ENCODE results near the gene TRAPPC10. TPM values are rescaled to one million over a fixed set of nuclear protein-coding genes. Genes with fewer than 3 reads are reported as not detected.
A peak's percentile ranks its signal among the peaks of the same experiment; 100 is the strongest.

The TRAPPC10 gene
- polyA plus RNA-seq (2013, experiment 1 of 2), result 11.6 TPM
- 12.2 TPM for polyA plus RNA-seq (2013, experiment 2 of 2)

GRCh38 chr21:44011579-44012473 lies at the start of gene TRAPPC10:
TSS of gene TRAPPC10 (plus strand) at chr21:44012309. CDS start at chr21:44012494, 185 bp downstream.
- H2BK120ac ChIP-seq (ENCODE audit: low read depth, low read length), result no peak within 1 kb of the TSS
- H3K27ac ChIP-seq (replicated peaks; ENCODE audit: low read length), result peak within 1 kb of the TSS; percentile 88
- H3K18ac ChIP-seq (ENCODE audit: low read length), result peak within 1 kb of the TSS; percentile 97
- peak within 1 kb of the TSS; percentile 92 to 99 for H3K4me3 ChIP-seq (ENCODE audit: low read length in 2 of 2)
- H2AK5ac ChIP-seq (ENCODE audit: low read depth, low read length), result peak within 1 kb of the TSS; percentile 86
- peak within 1 kb of the TSS; percentile 94 for H3K23ac ChIP-seq (ENCODE audit: low read depth, low read length, poor library complexity)
- no peaks in the 10 kb centered on the region for H3K9me3 ChIP-seq (replicated peaks in 1 of 2; ENCODE audit: control insufficient read depth in 2 of 2, insufficient read depth in 1 of 2, low read depth in 1 of 2, low read length in 2 of 2)
- no peak within 1 kb of the TSS for H3K4ac ChIP-seq (ENCODE audit: low read length)
- H2BK12ac ChIP-seq (ENCODE audit: low read length), result no peak within 1 kb of the TSS
- H3K4me2 ChIP-seq (ENCODE audit: insufficient read depth, low read length, poor library complexity, severe bottlenecking), result peak within 1 kb of the TSS; percentile 84
- DNase-seq (ENCODE audit: low spot score), result peak; percentile 84
- peak within 1 kb of the TSS; percentile 93 for H3K9ac ChIP-seq (ENCODE audit: low read depth, low read length, poor library complexity)
- no peaks in the 10 kb centered on the region for H3K79me1 ChIP-seq (ENCODE audit: low read depth, low read length)
- no peak within 1 kb of the TSS for H4K91ac ChIP-seq (ENCODE audit: low read depth, low read length, poor library complexity)
- peak within 1 kb of the TSS; percentile 57 for H4K8ac ChIP-seq (ENCODE audit: low read depth, low read length)
- H3K27me3 ChIP-seq (ENCODE audit: control insufficient read depth in 3 of 3, insufficient read depth in 3 of 3, low read depth in 1 of 3, low read length in 3 of 3), result no peaks in the 10 kb centered on the region
- WGBS, 2 donors (ENCODE audit: extremely low coverage in 2 of 2, insufficient read length in 2 of 2, insufficient replicate concordance in 1 of 2), result no CpG with 5 or more reads among the region's 107 CpGs
- no peaks in the 10 kb centered on the region for H3K36me3 ChIP-seq (replicated peaks in 1 of 2; ENCODE audit: control insufficient read depth in 2 of 2, insufficient read depth in 2 of 2, low read length in 2 of 2)
- peak within 1 kb of the TSS; percentile 90 for H2AFZ ChIP-seq (ENCODE audit: low read length)
- no peak within 1 kb of the TSS for H2BK15ac ChIP-seq (ENCODE audit: low read length)
- H2BK5ac ChIP-seq (ENCODE audit: low read length), result peak within 1 kb of the TSS; percentile 87
- peaks cover 0 to 10% of the 10 kb centered on the region in 2 donors for H3K4me1 ChIP-seq (ENCODE audit: control insufficient read depth in 2 of 2, insufficient read depth in 1 of 2, low read depth in 1 of 2, low read length in 2 of 2)
- H3K14ac ChIP-seq (ENCODE audit: low read length), result peak within 1 kb of the TSS; percentile 64

GRCh38 chr21:43965911-43966585 lies 46.1 kb upstream of the TRAPPC10 start:
- WGBS, 2 donors (ENCODE audit: extremely low coverage in 2 of 2, insufficient read length in 2 of 2, insufficient replicate concordance in 1 of 2), result no CpG with 5 or more reads among the region's 17 CpGs
- Histone ChIP-seq H4K8ac (ENCODE audit: low read depth, low read length) (no peak overlapping the region), H3K18ac (ENCODE audit: low read length) (no peak overlapping the region), H3K27ac (replicated peaks; ENCODE audit: low read length) (no peak overlapping the region), H3K4me3 (ENCODE audit: low read length in 2 of 2) (no peak overlapping the region), H3K27me3 (ENCODE audit: control insufficient read depth in 3 of 3, insufficient read depth in 3 of 3, low read depth in 1 of 3, low read length in 3 of 3) (no peaks in the 10 kb centered on the region), H2AFZ (ENCODE audit: low read length) (no peak overlapping the region), H2BK120ac (ENCODE audit: low read depth, low read length) (no peak overlapping the region), H3K9ac (ENCODE audit: low read depth, low read length, poor library complexity) (no peak overlapping the region), H3K23ac (ENCODE audit: low read depth, low read length, poor library complexity) (peak overlapping the region; percentile 62), H3K36me3 (replicated peaks in 1 of 2; ENCODE audit: control insufficient read depth in 2 of 2, insufficient read depth in 2 of 2, low read length in 2 of 2) (peaks cover 0 to 52% of the 10 kb centered on the region in 2 donors), H3K14ac (ENCODE audit: low read length) (peak overlapping the region; percentile 17), H3K4me2 (ENCODE audit: insufficient read depth, low read length, poor library complexity, severe bottlenecking) (no peak overlapping the region), H2BK12ac (ENCODE audit: low read length) (no peak overlapping the region), H3K4me1 (ENCODE audit: control insufficient read depth in 2 of 2, insufficient read depth in 1 of 2, low read depth in 1 of 2, low read length in 2 of 2) (no peaks in the 10 kb centered on the region), H3K9me3 (replicated peaks in 1 of 2; ENCODE audit: control insufficient read depth in 2 of 2, insufficient read depth in 1 of 2, low read depth in 1 of 2, low read length in 2 of 2) (peaks cover 0 to 2% of the 10 kb centered on the region in 2 donors), H2AK5ac (ENCODE audit: low read depth, low read length) (peak overlapping the region; percentile 42), H2BK15ac (ENCODE audit: low read length) (no peak overlapping the region), H3K4ac (ENCODE audit: low read length) (no peak overlapping the region), H2BK5ac (ENCODE audit: low read length) (no peak overlapping the region), H4K91ac (ENCODE audit: low read depth, low read length, poor library complexity) (no peak overlapping the region), H3K79me1 (ENCODE audit: low read depth, low read length) (peaks cover 1% of the 10 kb centered on the region)
- no peak for DNase-seq (ENCODE audit: low spot score)

GRCh38 chr21:43966946-43967512 lies 45.1 kb upstream of the TRAPPC10 start:
- Histone ChIP-seq H2BK5ac (ENCODE audit: low read length) (peak overlapping the region; percentile 17), H3K14ac (ENCODE audit: low read length) (no peak overlapping the region), H3K4me1 (ENCODE audit: control insufficient read depth in 2 of 2, insufficient read depth in 1 of 2, low read depth in 1 of 2, low read length in 2 of 2) (no peaks in the 10 kb centered on the region), H3K4me3 (ENCODE audit: low read length in 2 of 2) (no peak overlapping the region), H3K9ac (ENCODE audit: low read depth, low read length, poor library complexity) (no peak overlapping the region), H3K9me3 (replicated peaks in 1 of 2; ENCODE audit: control insufficient read depth in 2 of 2, insufficient read depth in 1 of 2, low read depth in 1 of 2, low read length in 2 of 2) (no peaks in the 10 kb centered on the region), H4K8ac (ENCODE audit: low read depth, low read length) (no peak overlapping the region), H2BK120ac (ENCODE audit: low read depth, low read length) (no peak overlapping the region), H4K91ac (ENCODE audit: low read depth, low read length, poor library complexity) (no peak overlapping the region), H2AK5ac (ENCODE audit: low read depth, low read length) (peak overlapping the region; percentile 97), H3K27ac (replicated peaks; ENCODE audit: low read length) (no peak overlapping the region), H3K23ac (ENCODE audit: low read depth, low read length, poor library complexity) (no peak overlapping the region), H3K4ac (ENCODE audit: low read length) (no peak overlapping the region), H3K79me1 (ENCODE audit: low read depth, low read length) (peaks cover 1% of the 10 kb centered on the region), H3K27me3 (ENCODE audit: control insufficient read depth in 3 of 3, insufficient read depth in 3 of 3, low read depth in 1 of 3, low read length in 3 of 3) (no peaks in the 10 kb centered on the region), H3K36me3 (replicated peaks in 1 of 2; ENCODE audit: control insufficient read depth in 2 of 2, insufficient read depth in 2 of 2, low read length in 2 of 2) (peaks cover 0 to 55% of the 10 kb centered on the region in 2 donors), H3K18ac (ENCODE audit: low read length) (no peak overlapping the region), H2BK12ac (ENCODE audit: low read length) (no peak overlapping the region), H2AFZ (ENCODE audit: low read length) (no peak overlapping the region), H2BK15ac (ENCODE audit: low read length) (no peak overlapping the region), H3K4me2 (ENCODE audit: insufficient read depth, low read length, poor library complexity, severe bottlenecking) (no peak overlapping the region)
- no peak for DNase-seq (ENCODE audit: low spot score)
- no CpG with 5 or more reads among the region's 18 CpGs for WGBS, 2 donors (ENCODE audit: extremely low coverage in 2 of 2, insufficient read length in 2 of 2, insufficient replicate concordance in 1 of 2)
